Effector memory CD4-positive, alpha-beta T cell (primary cell): Measurements from ENCODE around the gene ANO10.
"Not testable (repeated sequence)": the region's sequence is repeated elsewhere in the genome, so short reads cannot be mapped to it uniquely, and the experiment has no call there.

ENCODE experiments used
- DNase-seq, 3 donors: peaks; one replicate each; pipeline ENCODE4 v3.0.0-alpha.2; 2020
- H3K27ac ChIP-seq: 2 replicates; pipeline ENCODE4 v1.7.0; 2013; ENCODE audit warnings: mild to moderate bottlenecking, low read length, moderate library complexity; ENCODE audit not compliant: insufficient read depth, poor library complexity, severe bottlenecking
- H3K27me3 ChIP-seq: replicated peaks from 2 replicates; pipeline ENCODE4 v1.7.0; 2013; ENCODE audit warnings: mild to moderate bottlenecking, low read length; ENCODE audit not compliant: insufficient read depth, control insufficient read depth, poor library complexity, severe bottlenecking
- H3K36me3 ChIP-seq: 2 replicates; pipeline ENCODE4 v1.7.0; 2013; ENCODE audit warnings: mild to moderate bottlenecking, low read length, moderate library complexity; ENCODE audit not compliant: control insufficient read depth, insufficient read depth
- H3K4me1 ChIP-seq: 2 replicates; pipeline ENCODE4 v1.7.0; 2013; ENCODE audit warnings: low read length, mild to moderate bottlenecking; ENCODE audit not compliant: control insufficient read depth, insufficient read depth, poor library complexity, severe bottlenecking
- H3K4me3 ChIP-seq: 2 replicates; pipeline ENCODE4 v1.7.0; 2013; ENCODE audit warnings: low read length, low read depth, mild to moderate bottlenecking; ENCODE audit not compliant: insufficient read depth, poor library complexity, severe bottlenecking
- H3K9me3 ChIP-seq: 2 replicates; pipeline ENCODE4 v1.7.0; 2013; ENCODE audit warnings: mild to moderate bottlenecking, low read length, moderate library complexity; ENCODE audit not compliant: control insufficient read depth

ANO10 gene

DNA sequence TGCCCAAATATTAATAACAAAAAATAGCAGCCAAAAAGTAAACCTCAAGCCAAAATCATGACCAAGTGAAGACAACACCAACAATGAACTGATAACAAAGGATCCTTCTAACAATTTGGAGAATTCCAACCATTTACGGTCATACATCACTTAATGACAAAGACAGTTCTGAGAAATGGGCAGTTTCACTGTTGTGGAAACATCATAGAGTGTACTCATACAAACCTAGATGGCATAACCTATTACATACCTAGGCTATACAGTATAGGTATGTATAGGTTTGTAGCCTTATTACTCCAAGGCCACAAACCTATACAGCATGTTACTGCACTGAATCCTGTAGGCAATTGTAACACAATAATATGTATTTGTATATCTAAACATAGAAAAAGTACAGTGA, 12.4 kb downstream of the ANO10 start:
- Histone ChIP-seq H3K27ac (no peak overlapping the region), H3K27me3 (no peaks in the 10 kb centered on the region), H3K4me1 (no peaks in the 10 kb centered on the region), H3K36me3 (no peaks in the 10 kb centered on the region), H3K4me3 (no peak overlapping the region), H3K9me3 (no peaks in the 10 kb centered on the region)
- DNase-seq, result no peak

DNA sequence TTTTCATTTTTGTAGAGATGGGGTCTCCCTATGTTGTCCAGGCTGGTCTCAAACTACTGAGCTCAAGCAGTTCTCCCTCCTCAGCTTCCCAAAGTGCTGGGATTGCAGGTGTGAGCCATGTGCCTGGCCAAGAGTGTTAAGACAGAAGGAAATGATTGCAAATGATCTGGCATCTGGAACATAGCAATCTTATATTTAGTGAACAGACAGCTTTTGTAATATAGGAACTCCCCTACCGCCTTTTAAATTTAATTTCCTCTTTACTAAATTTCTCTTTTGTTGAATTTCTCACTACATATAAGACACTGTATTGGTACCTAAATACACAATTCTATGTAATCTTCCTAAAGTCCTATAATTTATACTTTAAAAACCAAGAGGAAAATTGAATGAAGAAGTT, 13.1 kb downstream of the ANO10 start:
- no peak for DNase-seq
- Histone ChIP-seq H3K4me1 (no peaks in the 10 kb centered on the region), H3K9me3 (no peaks in the 10 kb centered on the region), H3K27me3 (no peaks in the 10 kb centered on the region), H3K27ac (no peak overlapping the region), H3K4me3 (no peak overlapping the region), H3K36me3 (no peaks in the 10 kb centered on the region)

- no peak overlapping the region for H3K27ac ChIP-seq
- H3K9me3 ChIP-seq, result no peaks in the 10 kb centered on the region
- H3K27me3 ChIP-seq, result no peaks in the 10 kb centered on the region
- H3K36me3 ChIP-seq, result no peaks in the 10 kb centered on the region
- no peak overlapping the region for H3K4me3 ChIP-seq
- no peak for DNase-seq
- no peaks in the 10 kb centered on the region for H3K4me1 ChIP-seq
Observed at GRCh38 chr3:43606284-43606683, 15.5 kb downstream of the ANO10 start.

GRCh38 chr3:43599959-43600358, 21.9 kb downstream of the ANO10 start:
- not testable (repeated sequence) for DNase-seq, H3K27me3 ChIP-seq, H3K4me1 ChIP-seq, H3K9me3 ChIP-seq, H3K36me3 ChIP-seq, H3K27ac ChIP-seq, H3K4me3 ChIP-seq

- Histone ChIP-seq H3K4me3 (no peak overlapping the region), H3K36me3 (no peaks in the 10 kb centered on the region), H3K4me1 (no peaks in the 10 kb centered on the region), H3K9me3 (no peaks in the 10 kb centered on the region), H3K27me3 (no peaks in the 10 kb centered on the region), H3K27ac (no peak overlapping the region)
- DNase-seq, result no peak
Observed at GRCh38 chr3:43597961-43598360, 23.9 kb downstream of the ANO10 start.

DNA sequence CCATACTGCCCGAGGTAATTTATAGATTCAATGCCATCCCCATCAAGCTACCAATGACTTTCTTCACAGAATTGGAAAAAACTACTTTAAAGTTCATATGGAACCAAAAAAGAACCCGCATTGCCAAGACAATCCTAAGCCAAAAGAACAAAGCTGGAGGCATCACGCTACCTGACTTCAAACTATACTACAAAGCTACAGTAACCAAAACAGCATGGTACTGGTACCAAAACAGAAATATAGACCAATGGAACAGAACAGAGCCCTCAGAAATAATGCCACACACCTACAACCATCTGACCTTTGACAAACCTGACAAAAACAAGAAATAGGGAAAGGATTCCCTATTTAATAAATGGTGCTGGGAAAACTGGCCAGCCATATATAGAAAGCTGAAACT, 25.6 kb downstream of the ANO10 start:
- H3K27ac ChIP-seq, DNase-seq, H3K9me3 ChIP-seq, H3K4me3 ChIP-seq, H3K27me3 ChIP-seq, H3K4me1 ChIP-seq, H3K36me3 ChIP-seq: not testable (repeated sequence)

GRCh38 chr3:43595280-43595679, 26.5 kb downstream of the ANO10 start:
- H3K4me3 ChIP-seq, H3K4me1 ChIP-seq, DNase-seq, H3K27ac ChIP-seq, H3K9me3 ChIP-seq, H3K27me3 ChIP-seq, H3K36me3 ChIP-seq: not testable (repeated sequence)

DNA sequence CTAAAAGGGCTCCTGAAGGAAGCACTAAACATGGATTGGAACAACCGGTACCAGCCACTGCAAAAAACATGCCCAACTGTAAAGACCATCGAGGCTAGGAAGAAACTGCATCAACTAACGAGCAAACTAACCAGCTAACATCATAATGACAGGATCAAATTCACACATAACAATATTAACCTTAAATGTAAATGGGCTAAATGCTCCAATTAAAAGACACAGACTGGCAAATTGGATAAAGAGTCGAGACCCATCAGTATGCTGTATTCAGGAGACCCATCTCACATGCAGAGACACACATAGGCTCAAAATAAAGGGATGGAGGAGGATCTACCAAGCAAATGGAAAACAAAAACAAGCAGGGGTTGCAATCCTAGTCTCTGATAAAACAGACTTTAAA, 28.2 kb downstream of the ANO10 start:
- H3K9me3 ChIP-seq, H3K36me3 ChIP-seq, H3K27me3 ChIP-seq, H3K4me1 ChIP-seq, H3K4me3 ChIP-seq, DNase-seq, H3K27ac ChIP-seq: not testable (repeated sequence)

GRCh38 chr3:43591866-43592265, 29.9 kb downstream of the ANO10 start:
- H3K36me3 ChIP-seq, H3K9me3 ChIP-seq, H3K27me3 ChIP-seq, DNase-seq, H3K27ac ChIP-seq, H3K4me1 ChIP-seq, H3K4me3 ChIP-seq: not testable (repeated sequence)

- Histone ChIP-seq H3K4me3 (no peak overlapping the region), H3K27me3 (no peaks in the 10 kb centered on the region), H3K4me1 (no peaks in the 10 kb centered on the region), H3K36me3 (no peaks in the 10 kb centered on the region), H3K27ac (no peak overlapping the region), H3K9me3 (no peaks in the 10 kb centered on the region)
- no peak for DNase-seq
Observed at GRCh38 chr3:43587303-43587702, 34.5 kb downstream of the ANO10 start.
